Cerebellar nuclear complex (tissue), 1 donor: ENCODE measurements around the gene ANTKMT.

Experiments
- DNase-seq, 2 experiments: peaks; one replicate each; lab custom pipeline; 2025; lab: John Stamatoyannopoulos, UW

The ANTKMT gene

GRCh38 chr16:764848-765487 is 44.0 kb downstream of the ANTKMT start:
- no peak for DNase-seq

GRCh38 chr16:765488-765865 is 44.5 kb downstream of the ANTKMT start:
- no peak for DNase-seq

DNA sequence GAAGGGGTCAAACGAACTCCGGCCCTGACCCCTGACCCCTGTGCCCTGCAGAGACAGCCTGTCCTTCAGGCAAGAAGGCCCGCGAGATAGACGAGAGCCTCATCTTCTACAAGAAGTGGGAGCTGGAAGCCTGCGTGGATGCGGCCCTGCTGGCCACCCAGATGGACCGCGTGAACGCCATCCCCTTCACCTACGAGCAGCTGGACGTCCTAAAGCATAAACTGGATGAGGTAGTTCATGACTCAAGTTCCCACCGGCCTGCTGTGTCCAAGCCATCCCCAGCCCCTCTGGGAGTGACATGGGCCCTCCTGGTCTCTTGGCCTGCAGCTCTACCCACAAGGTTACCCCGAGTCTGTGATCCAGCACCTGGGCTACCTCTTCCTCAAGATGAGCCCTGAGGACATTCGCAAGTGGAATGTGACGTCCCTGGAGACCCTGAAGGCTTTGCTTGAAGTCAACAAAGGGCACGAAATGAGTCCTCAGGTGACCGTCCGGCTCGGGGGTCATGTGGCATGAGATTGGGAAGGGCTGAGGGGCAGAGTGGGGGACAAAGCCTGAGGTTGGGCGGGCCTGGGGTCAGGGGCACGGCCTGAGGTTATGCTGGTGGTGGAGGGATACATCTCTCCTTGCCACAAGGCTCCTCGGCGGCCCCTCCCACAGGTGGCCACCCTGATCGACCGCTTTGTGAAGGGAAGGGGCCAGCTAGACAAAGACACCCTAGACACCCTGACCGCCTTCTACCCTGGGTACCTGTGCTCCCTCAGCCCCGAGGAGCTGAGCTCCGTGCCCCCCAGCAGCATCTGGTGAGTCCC is 45.3 kb downstream of the ANTKMT start:
- DNase-seq: no peak

- DNase-seq: no peak
Observed at GRCh38 chr16:766820-767640, 46.1 kb downstream of the ANTKMT start.

- no peak for DNase-seq
Observed at GRCh38 chr16:767743-768235, 46.8 kb downstream of the ANTKMT start.

DNA sequence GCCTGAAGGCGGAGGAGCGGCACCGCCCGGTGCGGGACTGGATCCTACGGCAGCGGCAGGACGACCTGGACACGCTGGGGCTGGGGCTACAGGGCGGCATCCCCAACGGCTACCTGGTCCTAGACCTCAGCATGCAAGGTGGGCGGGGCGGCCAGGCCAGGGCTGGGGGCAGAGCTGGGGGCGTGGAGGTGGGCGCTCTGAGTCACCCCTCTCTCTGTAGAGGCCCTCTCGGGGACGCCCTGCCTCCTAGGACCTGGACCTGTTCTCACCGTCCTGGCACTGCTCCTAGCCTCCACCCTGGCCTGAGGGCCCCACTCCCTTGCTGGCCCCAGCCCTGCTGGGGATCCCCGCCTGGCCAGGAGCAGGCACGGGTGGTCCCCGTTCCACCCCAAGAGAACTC is 47.5 kb downstream of the ANTKMT start:
- no peak for DNase-seq

DNA sequence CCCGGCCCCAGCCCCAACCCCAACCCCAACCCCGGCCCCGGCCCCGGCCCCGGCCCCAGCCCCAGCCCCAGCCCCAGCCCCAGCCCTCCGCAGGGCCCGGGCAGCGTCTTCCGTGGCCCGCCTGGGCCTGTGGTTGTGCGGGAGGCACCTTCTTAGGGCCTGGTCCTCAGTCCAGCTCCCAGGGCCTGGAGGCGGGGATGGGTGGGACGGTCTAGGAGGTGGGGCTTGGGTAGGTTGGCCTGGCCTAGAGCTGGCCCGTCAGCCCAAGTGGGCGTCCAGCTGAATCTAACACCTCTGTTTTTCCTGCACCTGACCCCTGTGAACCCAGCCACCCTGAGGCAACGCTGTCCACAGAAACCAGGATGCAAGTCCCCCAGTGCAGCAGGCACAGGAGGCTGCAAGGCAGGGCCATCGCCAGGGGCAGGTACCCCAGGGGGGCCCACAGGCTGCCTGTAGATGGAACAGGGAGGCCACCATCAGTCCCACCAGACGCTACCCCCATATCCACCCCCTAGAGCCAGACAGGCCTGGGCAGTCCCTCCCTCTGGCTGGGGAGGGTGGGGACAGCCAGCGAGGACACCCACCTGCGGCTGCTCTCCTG is 48.3 kb downstream of the ANTKMT start:
- no peak for DNase-seq

DNA sequence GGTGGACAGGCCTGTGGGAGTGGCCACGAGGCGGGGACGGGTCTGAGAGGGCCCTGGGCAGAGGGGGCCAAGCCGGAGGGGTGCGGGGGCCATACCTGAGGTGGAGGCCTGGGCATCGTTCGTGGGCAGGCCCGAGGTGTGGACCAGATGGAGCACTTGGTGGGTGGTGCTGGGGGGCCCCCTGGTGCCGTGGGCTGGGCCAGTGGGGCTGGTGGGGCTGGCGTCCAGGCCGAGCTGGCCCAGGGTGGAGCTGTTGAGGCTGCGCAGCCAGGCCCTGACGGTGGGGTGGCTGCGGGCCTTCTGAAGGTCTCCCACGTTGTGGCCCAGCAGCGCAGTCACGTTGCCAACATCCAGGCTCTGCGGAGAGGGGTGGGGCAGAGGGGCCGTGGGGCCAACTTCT is 49.0 kb downstream of the ANTKMT start:
- DNase-seq: no peak

GRCh38 chr16:770411-770810 is 49.5 kb downstream of the ANTKMT start:
- DNase-seq: no peak
